KOPT-K1 (cell line): ENCODE data around the gene MAFG.
A peak's percentile ranks its signal among the peaks of the same experiment; 100 is the strongest.

Experiments used
- H3K27ac ChIP-seq: fragments of 200-600 bp; sonication (generic); 2 replicates; pipeline ENCODE4 v1.5.1; 2016; ENCODE audit warnings: antibody characterized with exemption, mild to moderate bottlenecking, low read depth, low read length; ENCODE audit not compliant: poor library complexity, severe bottlenecking
- H3K36me3 ChIP-seq: fragments of 200-600 bp; sonication (generic); 2 replicates; pipeline ENCODE4 v1.5.1; 2017; ENCODE audit warnings: antibody characterized with exemption, mild to moderate bottlenecking, low read length, moderate library complexity; ENCODE audit not compliant: insufficient read depth
- H3K9me3 ChIP-seq: fragments of 200-600 bp; sonication (generic); 2 replicates; pipeline ENCODE4 v1.5.1; 2017; ENCODE audit warnings: antibody characterized with exemption, low read length, mild to moderate bottlenecking; ENCODE audit not compliant: insufficient read depth, poor library complexity, severe bottlenecking

MAFG gene

GRCh38 chr17:81912441-81913309 is 14.9 kb downstream of the MAFG start:
- H3K27ac ChIP-seq = no peak overlapping the region
- no peaks in the 10 kb centered on the region for H3K9me3 ChIP-seq
- H3K36me3 ChIP-seq = peaks cover 66% of the 10 kb centered on the region

- H3K9me3 ChIP-seq = no peaks in the 10 kb centered on the region
- no peak overlapping the region for H3K27ac ChIP-seq
- peaks cover 73% of the 10 kb centered on the region for H3K36me3 ChIP-seq
Measured at GRCh38 chr17:81911969-81912368, 15.6 kb downstream of the MAFG start.

GRCh38 chr17:81911277-81911961 is 16.1 kb downstream of the MAFG start, which contains the start of gene PCYT2:
Gene PCYT2, minus strand, starts transcription at chr17:81911399. Its CDS starts 44 bp downstream, at chr17:81911355.
- Histone ChIP-seq H3K36me3 (peaks cover 78% of the 10 kb centered on the region), H3K27ac (peak within 1 kb of the TSS; percentile 65), H3K9me3 (no peaks in the 10 kb centered on the region)

- no peaks in the 10 kb centered on the region for H3K9me3 ChIP-seq
- H3K27ac ChIP-seq = peak overlapping the region; percentile 65
- peaks cover 80% of the 10 kb centered on the region for H3K36me3 ChIP-seq
Measured at GRCh38 chr17:81910840-81911276, 16.7 kb downstream of the MAFG start.

- peaks cover 80% of the 10 kb centered on the region for H3K36me3 ChIP-seq
- H3K27ac ChIP-seq = peak overlapping the region; percentile 65
Measured at GRCh38 chr17:81909966-81910839, 17.3 kb downstream of the MAFG start.

GRCh38 chr17:81909231-81909630 is 18.3 kb downstream of the MAFG start:
- no peaks in the 10 kb centered on the region for H3K9me3 ChIP-seq
- no peak overlapping the region for H3K27ac ChIP-seq

More at GRCh38 chr17:81909966-81910839, 17.3 kb downstream of the MAFG start:
- H3K9me3 ChIP-seq = no peaks in the 10 kb centered on the region

GRCh38 chr17:81908793-81909192 is 18.7 kb downstream of the MAFG start:
- Histone ChIP-seq H3K9me3 (no peaks in the 10 kb centered on the region), H3K36me3 (peaks cover 80% of the 10 kb centered on the region), H3K27ac (no peak overlapping the region)

More at GRCh38 chr17:81909231-81909630, 18.3 kb downstream of the MAFG start:
- peaks cover 80% of the 10 kb centered on the region for H3K36me3 ChIP-seq

GRCh38 chr17:81907219-81908145 is 20.1 kb downstream of the MAFG start:
- H3K27ac ChIP-seq = no peak overlapping the region
- no peaks in the 10 kb centered on the region for H3K9me3 ChIP-seq
- H3K36me3 ChIP-seq = peaks cover 76% of the 10 kb centered on the region

- no peaks in the 10 kb centered on the region for H3K9me3 ChIP-seq
- H3K36me3 ChIP-seq = peaks cover 67% of the 10 kb centered on the region
- no peak overlapping the region for H3K27ac ChIP-seq
Measured at GRCh38 chr17:81906476-81907218, 20.9 kb downstream of the MAFG start.

- no peak overlapping the region for H3K27ac ChIP-seq
- no peaks in the 10 kb centered on the region for H3K9me3 ChIP-seq
- H3K36me3 ChIP-seq = peaks cover 71% of the 10 kb centered on the region
Measured at GRCh38 chr17:81905993-81906392, 21.5 kb downstream of the MAFG start.

GRCh38 chr17:81905424-81905875 is 22.1 kb downstream of the MAFG start:
- Histone ChIP-seq H3K27ac (no peak overlapping the region), H3K9me3 (no peaks in the 10 kb centered on the region), H3K36me3 (peaks cover 76% of the 10 kb centered on the region)

GRCh38 chr17:81904600-81905423 is 22.7 kb downstream of the MAFG start:
- Histone ChIP-seq H3K36me3 (peaks cover 82% of the 10 kb centered on the region), H3K27ac (no peak overlapping the region), H3K9me3 (no peaks in the 10 kb centered on the region)
